Uterus (tissue), 2 donors: Measurements from ENCODE around the gene CCDC78.

Source experiments
- CTCF ChIP-seq, 4 experiments: fragments of 200-600 bp in 2 of 4; fragments of 450-650 bp in 2 of 4; sonication (generic) in 2 of 4; IDR thresholded peaks; one replicate each; pipeline ENCODE4 v1.5.1; 2016 to 2019; ENCODE audit warnings: antibody characterized with exemption in 4 of 4, mild to moderate bottlenecking in 2 of 4, moderate library complexity in 1 of 4
- POLR2A ChIP-seq, 2 donors: fragments of 450-650 bp; IDR thresholded peaks; one replicate each; pipeline ENCODE4 v1.6.1; 2016; ENCODE audit warnings: antibody characterized with exemption in 2 of 2, mild to moderate bottlenecking in 1 of 2, moderate library complexity in 1 of 2

GRCh38 chr16:723695-724094 is 2.5 kb downstream of the CCDC78 start:
- TF ChIP-seq CTCF (IDR thresholded peaks at IDR 0.05) = no peak
- TF ChIP-seq POLR2A (IDR thresholded peaks at IDR 0.05) = no peak
